GM21526 (cell line): ENCODE results near the gene KTI12.
A peak's percentile ranks its signal among the peaks of the same experiment; 100 is the strongest.
"Not testable (repeated sequence)": the region's sequence is repeated elsewhere in the genome, so short reads cannot be mapped to it uniquely, and the experiment has no call there.

Source experiments
- ATAC-seq: cut with Tn5 transposase; IDR thresholded peaks from one replicate; pipeline ENCODE4 v1.9.1; 2021; ENCODE audit warnings: moderate library complexity; ENCODE audit not compliant: unreplicated experiment, low FRiP score

The KTI12 gene

DNA sequence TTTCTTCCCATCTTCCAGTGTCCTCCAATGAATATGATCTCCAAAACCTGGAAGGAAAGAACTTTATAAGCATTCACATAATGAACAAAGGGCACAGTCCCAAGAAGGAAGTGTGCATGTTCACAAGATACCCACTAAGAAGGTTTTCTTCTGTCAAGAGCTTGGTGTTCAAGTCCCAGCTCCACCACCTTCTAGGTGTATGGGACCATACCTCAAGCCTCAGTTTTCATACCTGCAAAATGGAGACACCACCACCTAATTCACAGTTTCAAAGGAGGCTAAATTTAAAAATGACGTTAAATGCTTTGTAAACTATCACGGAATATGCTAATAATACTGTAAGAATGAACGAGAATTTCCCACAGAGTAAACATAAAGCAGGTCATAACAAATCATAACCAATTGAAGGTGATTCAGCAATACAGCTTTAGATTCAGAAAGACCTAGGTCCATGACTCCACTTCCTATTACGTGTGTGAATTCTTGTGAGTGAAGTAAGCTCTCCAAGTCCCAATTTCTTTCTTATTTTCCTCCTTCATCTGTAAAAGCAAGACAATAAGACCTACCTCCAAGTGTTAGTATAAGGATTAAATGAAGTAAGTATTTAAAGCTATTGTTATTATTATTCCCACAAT is 8.1 kb upstream of the KTI12 start:
- ATAC-seq: no peak

DNA sequence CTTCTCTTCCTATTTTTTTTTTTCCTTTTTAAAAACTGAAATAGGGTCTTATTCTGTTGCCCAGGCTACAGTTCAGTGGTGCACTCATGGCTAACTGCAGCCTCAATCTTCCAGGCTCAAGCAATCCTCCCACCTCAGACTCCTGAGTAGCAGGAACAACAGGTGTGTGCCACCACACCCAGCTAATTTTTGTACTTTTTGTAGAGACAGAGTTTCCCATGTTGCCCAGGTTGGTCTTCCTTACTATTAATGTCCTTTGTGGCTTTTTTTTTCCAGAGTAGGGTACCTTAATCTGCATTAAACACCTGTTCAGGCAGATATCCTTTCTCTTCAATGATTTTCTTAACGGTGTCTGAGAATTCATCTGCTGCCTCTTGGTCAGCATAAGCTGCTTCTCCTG is 4.3 kb upstream of the KTI12 start:
- ATAC-seq: no peak

DNA sequence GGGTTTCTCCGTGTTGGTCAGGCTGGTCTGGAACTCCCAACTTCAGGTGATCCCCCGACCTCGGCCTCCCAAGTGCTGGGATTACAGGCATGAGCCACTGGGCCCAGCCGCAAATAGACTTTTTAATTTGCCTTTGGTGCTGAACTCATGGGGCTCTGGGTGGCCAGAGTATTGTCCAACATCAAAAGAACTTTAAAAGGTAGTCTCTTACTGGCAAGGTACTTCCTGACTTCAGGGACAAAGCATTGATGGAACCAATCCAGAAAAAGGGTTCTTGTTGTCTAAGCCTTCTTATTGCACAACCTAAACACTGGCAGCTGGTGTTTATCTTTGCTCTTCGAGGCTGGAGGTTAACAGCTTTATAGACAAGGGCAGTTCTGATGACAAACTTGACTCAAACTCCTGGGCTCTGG is 3.8 kb upstream of the KTI12 start:
- ATAC-seq: no peak

DNA sequence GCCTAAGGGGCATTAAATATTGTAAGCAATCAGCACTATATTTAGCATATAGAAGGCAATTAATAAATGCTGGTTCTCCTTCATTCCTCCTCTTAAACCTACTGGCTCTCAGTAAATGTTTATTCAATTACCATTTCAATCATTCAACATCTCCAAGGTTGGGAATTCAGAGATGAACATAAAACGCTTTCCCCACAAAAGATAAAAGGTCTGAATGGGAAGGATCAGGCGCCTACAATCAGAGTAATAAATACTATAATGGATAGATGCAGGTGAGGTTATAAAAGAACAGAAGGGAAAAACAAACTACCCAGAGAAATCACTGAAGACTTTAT is 407 bp upstream of the KTI12 start:
- no peak for ATAC-seq

DNA sequence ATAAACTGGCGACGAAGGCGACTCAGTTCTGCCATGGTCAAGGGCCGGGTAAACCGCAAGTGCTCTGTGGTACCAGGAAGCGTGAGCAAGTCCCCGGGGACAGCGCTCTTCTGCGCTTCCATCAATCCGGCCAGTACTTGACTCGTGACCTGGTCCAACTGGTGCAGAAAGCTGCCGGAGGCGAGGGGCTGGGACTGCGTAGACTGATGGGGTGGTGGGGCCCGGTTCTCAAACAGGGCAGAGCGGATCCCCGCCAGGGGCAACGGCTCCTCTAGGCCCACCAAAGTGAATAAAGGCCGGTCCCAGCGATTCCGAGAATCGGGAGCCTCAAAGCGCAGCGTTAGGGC is 852 bp downstream of the KTI12 start:
- ATAC-seq: no peak

DNA sequence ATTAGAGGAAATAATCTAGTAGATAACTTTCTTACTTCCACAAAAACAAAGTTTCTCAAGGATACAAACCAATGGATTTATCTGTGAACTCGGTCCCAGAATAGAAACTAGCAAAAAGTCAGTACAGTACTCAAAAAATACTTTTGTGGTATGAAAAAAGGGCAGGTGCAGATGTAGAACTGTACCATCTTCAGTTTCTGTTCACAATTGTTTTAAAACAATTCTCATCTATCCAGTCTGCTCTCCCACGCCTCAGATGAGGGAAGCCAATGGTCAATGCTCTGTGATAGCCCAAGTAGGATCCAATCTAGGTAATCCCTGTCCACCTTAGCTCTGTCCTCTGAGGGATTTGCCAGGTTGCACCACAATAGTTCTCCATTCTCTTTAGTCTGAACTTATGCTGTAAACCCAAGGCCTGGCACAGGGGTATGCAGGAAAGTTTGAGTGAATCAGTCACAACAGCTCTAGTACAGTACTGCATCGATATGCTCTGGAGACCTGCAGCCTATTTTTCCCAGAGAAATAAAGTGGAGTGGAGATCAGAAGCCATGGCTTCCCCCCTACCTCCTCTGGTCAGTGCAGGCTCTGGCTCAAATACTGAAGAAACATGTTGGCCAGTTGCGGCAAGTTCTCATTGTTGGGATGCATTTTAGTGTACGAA is 1.4 kb downstream of the KTI12 start:
- ATAC-seq: no peak

DNA sequence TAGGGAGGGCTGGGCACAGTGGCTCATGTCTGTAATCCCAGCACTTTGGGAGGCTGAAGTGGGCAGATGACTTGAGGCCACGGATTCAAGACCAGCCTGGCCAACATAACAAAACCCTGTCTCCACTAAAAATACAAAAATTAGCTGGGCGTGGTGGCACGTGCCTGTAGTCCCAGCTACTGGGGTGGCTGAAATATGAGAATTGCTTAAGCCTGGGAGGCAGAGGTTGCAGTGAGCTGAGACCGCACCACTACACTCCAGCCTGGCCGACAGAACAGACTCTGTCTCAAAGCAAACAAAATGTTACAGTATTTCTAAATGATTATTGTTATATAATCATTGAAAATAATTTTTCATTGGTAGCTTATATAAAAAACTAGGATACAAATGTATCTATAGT is 4.8 kb downstream of the KTI12 start:
- ATAC-seq: not testable (repeated sequence)

DNA sequence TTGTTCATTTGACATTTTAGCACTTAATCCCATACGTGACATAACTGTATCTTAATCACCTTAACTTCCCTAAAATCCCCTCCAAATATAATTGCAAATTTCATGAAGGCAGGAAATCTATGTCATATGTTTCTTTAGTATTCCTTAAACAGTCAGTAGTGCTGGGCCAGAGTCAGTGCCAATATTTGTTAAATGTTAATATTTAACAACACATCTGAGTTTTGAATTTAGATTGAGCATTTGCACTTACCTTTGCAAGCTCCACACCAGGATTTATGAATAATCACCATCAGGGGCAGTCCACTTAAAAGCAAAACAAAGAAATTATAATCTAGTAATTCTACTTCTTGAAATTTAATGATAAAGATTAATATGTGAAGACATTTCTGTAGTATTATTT is 5.3 kb downstream of the KTI12 start:
- ATAC-seq: no peak

DNA sequence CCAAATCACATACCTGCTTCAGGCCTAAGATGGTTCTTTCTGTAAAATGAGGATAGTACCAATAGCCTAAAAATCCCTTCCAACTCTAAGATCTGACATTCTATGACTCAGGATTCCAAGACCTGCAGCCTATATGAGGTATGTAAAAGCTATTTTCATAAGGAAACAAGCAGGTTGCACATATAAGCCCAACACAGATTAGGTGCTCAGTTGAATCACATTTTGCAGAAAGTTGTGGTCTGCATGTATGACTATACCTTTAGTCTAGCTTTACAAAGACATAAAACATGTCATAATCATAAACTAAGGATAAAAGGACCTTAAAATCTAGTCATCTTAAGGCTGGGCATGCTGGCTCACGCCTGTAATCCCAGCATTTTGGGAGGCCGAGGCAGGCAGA is 7.3 kb downstream of the KTI12 start:
- no peak for ATAC-seq

DNA sequence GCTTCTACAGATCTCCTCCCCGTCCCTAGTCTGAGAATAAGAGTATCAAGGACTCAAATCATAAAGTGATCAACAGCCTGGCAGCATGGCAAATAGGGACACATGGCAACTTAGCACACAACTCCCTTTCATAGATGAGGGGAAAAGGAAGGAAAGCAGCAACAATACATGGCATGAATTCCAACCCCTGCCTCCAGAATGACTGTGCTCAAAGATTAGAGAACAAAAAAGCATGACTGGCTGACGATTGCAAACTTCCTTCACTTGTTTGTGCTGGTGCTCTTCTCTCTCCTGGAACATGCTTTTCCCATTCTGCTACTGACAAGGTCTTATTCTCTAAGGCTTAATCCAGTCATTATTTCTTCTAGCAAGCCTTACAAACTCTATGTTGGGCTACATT is 11.5 kb downstream of the KTI12 start:
- no peak for ATAC-seq

DNA sequence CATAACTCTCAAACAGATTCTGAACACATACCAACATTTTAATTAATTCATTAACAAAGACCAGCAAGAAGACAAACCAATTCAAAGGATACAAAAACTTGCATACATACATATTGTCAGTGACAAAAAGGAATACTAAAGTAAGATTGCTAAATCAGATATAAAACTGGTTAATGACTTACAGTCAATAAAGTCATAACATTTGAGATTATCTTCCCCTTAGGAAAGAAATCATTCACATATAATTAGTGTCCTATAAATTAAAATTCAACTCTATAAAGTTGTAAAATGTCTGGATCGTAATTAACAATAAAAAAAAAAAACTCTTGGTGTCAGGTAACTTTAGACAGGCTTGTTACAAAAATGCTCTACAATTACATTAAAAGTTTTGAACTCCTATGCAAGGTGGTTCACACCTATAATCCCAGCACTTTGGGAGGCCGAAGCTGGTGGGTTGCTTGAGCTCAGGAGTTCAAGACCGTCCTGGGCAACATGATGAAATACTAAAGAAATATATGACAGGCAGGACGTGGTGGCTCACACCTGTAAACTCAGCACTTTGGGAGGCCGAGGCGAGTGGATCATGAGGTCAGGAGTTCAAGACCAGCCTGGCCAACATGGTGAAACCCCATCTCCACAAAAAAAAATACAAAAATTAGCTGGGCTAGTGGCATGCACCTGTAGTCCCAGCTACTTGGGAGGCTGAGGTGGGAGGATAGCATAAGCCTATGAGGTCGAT is 25.4 kb downstream of the KTI12 start:
- no peak for ATAC-seq

DNA sequence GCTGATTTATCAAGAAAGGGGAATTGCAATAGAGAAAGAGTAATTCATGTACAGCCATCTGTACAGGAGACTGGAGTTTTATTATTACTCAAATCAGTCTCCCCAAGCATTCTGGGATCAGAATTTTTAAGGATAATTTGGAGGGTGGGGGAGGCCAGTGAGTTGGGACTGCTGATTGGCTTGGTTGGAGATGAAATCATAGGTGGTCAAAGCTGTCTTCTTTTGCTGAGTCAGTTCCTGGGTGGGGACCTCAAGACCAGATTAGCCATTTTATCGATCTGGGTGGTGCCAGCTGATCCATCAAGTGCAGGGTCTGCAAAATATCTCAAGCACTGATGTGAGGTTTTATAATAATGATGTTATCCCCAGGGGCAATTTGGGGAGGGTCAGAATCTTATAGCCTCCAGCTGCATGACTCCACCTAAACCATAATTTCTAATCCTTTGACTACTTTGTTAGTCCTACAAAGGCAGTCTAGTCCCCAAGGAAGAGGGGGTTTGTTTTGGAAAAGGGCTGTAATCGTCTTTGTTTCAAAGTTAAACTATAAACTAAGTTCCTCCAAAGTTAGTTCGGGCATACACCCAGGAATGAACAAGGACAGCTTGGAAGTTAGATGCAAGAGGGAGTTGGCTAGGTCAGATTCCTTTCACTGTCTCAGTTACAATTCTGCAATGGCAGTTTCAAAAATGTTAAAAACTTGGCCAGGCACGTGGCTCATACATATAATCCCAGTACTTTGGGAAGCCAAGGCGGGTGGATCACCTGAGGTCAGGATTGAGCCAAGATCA is 26.2 kb downstream of the KTI12 start:
- no peak for ATAC-seq

DNA sequence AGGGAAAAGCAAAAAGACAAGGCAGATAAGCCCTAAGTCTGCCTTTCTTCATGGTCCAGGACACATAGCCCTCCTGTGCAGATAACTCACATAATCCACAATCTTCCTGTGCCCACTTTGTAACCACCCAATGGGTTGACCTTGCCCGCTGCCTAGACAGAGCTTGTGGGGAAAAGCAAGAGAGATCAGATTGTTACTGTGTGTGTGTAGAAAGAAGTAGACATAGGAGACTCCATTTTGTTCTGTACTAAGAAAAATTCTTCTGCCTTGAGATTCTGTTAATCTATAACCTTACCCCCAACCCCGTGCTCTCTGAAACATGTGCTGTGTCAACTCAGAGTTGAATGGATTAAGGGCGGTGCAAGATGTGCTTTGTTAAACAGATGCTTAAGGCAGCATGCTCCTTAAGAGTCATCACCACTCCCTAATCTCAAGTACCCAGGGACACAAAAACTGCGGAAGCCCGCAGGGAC is 27.5 kb downstream of the KTI12 start:
- ATAC-seq: not testable (repeated sequence)

DNA sequence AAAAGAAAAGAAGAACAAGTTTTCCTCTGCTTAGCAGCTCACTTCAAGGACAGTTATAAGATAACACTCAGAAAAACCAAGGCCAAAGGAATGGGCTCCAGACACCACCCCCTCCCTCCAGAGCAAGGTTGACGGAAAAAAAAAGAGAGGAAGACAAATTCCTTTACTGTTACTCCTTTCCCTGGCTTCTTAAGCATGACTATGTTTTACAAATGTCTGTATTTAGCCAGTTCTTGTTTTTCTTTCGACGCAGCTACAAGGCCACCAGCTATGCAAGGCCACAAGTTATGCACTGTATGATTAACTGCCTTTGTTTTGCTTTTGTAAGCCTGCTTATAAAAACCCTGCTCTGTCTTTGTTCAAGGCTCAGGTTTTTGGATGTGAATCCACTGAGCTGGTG is 28.1 kb downstream of the KTI12 start:
- not testable (repeated sequence) for ATAC-seq

DNA sequence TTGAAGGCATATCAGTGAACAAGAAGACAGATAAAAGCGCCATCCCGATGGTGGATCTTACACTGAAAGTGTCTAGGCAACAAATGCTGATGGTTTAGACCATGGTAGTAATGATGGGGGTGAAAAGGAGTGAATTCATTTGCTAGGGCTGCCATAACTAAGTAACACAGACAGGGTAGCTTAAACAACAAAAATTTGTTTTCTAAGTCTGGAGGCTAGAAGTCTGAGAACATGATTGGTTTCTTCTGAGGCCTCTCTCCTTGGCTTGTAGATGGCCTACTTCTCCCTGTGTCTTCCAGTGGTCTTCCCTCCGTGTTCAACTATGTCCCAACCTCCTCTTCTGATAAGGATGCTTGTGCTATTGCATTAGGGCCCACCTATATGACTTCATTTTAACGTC is 29.7 kb downstream of the KTI12 start:
- no peak for ATAC-seq

DNA sequence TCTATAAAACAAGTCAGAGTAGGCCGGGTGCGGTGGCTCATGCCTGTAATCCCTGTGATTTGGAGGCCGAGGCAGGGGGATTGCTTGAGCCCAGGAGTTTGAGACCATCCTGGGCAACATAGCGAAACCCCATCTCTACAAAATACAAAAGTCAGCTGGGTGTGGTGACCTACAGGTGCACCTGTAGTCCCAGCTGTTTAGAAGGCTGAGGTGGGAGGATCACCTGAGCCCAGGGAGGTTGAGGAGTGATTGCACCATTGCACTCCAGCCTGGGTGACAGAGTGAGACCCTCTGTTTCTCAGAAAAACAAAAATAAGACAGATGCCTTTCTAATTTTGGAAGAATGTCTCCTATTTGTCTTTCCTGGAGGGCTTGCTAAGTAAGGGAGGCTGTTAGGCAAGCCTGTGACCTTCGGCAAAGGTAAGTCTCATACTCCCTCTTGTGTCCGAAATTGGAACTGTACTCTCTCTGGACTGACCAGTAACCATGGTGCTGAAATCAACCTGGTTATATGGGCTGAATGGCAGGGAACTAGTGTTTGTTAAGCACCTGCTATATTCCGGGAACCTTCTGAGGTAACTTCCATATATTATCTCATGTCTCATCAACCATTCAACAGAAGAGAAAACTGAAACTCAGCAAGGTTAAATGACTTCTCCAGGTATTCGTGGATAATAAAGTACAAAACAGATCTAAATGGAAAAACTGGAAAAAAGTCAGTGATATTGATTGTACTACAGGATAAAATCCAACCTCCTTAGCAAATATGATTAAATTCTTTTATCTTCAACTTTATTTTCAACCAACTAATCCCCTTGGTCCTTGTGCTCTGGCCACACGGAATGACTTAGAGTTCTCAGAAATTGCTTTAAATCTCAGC is 31.3 kb downstream of the KTI12 start:
- ATAC-seq: no peak

DNA sequence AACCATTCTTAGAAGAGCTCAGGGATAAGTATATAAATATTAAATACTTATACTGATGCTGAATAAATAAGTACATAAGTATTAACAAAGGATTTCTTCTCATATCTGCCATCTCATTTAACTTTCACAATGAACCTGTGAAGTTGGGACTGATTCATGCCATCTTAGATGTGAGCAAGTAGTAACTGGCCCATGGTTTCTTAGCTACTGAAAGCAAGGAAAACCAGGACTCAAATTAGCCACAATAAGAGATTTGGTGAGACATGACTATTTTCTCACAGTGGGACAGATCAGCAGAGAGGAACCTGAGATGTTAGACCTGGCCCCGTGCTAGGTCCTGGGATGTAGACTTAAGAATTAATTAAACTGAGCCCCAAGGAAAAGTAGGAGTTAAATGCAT is 34.9 kb downstream of the KTI12 start:
- no peak for ATAC-seq

DNA sequence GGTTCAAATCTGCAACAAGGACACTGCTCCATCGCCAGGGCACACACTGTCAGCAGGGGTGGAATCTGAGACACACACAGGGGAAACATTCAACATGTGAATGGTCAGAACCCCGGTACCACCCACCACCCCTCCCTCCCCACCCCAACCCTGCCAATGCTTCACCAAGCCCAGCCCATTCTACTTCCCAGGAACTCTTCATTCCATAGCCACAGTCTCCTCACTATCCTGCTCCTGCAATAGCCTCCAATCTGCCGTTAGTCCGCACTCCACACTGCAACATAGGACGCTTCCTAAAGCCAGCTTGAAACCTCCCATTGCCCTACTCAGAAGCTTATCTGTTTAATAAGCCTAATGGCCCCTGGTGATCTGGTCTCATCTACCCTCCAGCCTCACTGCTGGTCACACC is 35.6 kb downstream of the KTI12 start:
- ATAC-seq: no peak

DNA sequence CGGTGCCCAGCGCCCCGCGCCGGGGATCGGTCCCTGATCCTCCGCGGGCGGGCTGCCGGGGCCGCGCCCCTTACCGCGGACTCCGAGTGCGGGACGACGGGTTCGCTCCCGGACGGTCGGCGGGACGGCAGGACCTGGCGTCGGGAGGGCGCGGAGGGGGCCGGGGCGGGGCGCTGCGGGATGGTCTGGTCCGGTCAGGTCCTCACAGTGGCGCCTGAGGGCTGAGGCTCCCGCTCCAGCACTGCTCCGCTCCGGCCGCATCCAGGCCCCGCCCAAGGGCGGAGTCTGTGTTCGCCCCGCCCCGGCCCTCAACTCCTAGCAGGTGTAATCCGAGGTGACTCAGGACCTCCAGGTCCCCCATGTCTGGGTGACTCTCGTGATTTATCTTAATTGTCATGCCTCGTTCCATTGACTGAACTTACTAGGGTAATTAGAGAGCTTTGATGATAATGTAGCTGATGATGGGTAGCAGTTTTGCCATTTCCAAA is 43.1 kb downstream of the KTI12 start, which contains the start of gene RAB3B:
RAB3B (minus strand) TSS at position 223 of the 488 bp plus-strand sequence. CDS start 13,583 bp downstream, outside the sequence.
- ATAC-seq: peak; percentile 85
